KG1 (cell line): Measurements from ENCODE around the gene REV3L.
"Not testable (repeated sequence)": the region's sequence is repeated elsewhere in the genome, so short reads cannot be mapped to it uniquely, and the experiment has no call there.

Experiments used
- DNase-seq: peaks from one replicate; lab custom pipeline; 2025; lab: John Stamatoyannopoulos, UW

Gene REV3L, protein sequence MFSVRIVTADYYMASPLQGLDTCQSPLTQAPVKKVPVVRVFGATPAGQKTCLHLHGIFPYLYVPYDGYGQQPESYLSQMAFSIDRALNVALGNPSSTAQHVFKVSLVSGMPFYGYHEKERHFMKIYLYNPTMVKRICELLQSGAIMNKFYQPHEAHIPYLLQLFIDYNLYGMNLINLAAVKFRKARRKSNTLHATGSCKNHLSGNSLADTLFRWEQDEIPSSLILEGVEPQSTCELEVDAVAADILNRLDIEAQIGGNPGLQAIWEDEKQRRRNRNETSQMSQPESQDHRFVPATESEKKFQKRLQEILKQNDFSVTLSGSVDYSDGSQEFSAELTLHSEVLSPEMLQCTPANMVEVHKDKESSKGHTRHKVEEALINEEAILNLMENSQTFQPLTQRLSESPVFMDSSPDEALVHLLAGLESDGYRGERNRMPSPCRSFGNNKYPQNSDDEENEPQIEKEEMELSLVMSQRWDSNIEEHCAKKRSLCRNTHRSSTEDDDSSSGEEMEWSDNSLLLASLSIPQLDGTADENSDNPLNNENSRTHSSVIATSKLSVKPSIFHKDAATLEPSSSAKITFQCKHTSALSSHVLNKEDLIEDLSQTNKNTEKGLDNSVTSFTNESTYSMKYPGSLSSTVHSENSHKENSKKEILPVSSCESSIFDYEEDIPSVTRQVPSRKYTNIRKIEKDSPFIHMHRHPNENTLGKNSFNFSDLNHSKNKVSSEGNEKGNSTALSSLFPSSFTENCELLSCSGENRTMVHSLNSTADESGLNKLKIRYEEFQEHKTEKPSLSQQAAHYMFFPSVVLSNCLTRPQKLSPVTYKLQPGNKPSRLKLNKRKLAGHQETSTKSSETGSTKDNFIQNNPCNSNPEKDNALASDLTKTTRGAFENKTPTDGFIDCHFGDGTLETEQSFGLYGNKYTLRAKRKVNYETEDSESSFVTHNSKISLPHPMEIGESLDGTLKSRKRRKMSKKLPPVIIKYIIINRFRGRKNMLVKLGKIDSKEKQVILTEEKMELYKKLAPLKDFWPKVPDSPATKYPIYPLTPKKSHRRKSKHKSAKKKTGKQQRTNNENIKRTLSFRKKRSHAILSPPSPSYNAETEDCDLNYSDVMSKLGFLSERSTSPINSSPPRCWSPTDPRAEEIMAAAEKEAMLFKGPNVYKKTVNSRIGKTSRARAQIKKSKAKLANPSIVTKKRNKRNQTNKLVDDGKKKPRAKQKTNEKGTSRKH (N-terminal part only)

DNA sequence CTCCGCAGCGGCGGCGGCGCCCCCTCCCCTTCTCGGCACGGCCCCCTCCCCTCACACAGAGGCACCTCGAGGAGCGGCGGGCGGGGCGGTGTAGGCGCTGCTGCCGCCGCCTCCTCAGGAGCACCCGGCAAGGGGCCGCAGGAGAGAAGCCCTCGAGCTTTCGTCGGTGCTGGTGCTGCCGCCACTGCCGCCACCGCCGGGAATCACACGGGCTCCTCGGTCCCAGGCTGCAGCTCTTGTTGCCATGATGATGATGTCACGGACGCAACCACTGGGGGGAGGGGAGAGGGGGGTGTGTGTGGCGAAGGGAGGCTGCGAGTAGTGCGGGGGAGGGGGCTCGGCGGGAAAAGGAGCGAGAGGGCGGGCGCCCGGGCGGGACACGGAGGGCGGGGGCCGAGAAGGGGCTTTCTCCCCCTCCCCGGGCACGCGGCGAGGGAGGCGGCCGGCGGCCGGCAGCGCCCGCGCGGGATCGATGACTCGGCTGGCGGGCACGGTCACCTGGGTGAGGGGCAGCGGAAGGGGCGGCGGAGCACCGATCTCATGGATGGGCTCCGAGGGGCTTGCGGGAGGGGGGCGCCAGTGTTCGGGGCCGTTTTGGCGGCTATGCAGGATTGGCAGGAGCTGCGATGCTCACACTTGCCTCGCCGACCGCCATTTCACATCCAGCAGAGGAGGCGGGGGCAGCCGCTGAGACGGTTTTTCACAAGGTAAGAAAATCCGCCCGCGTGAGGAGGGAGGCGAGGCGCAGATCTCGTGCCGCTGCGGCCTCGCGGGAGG is at the start of gene REV3L:
Gene REV3L, minus strand, starts transcription at position 260 of the 777 bp plus-strand sequence. CDS start 330 bp downstream, outside the sequence.
- peak; percentile 80 for DNase-seq

DNA sequence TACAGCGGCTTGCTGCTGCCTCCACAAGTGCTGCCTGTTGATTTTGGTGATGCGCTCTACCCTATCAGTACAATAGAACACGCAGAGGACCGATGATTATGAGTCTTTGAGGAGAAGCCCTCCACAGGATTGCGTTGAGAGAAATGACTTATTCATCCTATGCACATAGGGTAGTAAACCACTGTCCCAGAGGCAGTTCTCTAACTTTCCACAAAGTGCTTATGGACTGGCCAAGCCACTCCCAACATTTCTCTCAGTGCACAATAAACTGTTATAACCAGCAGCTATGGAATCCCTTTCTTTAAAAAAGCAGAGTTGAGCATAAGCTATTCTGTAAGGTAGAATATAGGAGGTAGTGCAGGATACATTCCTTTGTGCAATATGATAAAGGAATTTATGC is 48.2 kb upstream of the REV3L start:
- DNase-seq = no peak

DNA sequence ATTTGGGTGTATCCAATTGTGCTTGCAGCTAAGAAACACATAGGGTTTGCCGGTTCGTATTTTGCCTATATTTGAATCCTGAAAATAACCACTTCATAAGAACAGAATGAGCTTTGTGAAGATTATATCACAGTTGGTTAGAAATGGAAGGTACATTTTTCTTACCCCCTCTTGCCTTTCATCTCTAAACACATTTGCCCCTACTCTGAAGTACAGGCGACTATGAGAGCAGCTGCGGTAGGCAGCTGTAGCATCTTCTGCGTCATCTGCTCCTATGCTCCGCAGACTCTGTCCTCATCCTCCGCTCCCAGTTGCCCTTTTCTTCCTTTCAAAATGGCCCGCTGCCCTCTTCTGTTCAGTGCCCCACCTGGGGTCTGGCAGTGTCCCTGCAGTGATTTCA is 47.6 kb upstream of the REV3L start:
- DNase-seq = no peak

DNA sequence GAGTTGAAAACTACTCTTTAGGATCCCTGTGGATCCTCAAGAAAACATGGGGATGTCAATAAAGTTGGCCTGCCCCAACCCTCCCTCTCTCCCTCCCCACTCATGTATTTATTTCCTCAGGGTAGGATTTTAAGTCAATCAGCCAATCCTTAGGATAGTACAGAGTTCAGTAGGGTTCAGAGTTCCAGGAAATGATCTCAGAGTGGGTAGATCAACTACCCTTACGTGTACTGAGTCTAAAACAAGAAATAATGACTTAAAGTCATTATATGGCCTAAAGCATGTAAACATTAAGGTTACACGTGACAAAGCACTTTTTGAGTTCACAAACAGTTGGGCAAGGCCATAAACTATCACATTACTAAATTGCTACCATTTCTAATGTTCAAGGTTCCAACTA is 47.2 kb upstream of the REV3L start:
- DNase-seq = no peak

DNA sequence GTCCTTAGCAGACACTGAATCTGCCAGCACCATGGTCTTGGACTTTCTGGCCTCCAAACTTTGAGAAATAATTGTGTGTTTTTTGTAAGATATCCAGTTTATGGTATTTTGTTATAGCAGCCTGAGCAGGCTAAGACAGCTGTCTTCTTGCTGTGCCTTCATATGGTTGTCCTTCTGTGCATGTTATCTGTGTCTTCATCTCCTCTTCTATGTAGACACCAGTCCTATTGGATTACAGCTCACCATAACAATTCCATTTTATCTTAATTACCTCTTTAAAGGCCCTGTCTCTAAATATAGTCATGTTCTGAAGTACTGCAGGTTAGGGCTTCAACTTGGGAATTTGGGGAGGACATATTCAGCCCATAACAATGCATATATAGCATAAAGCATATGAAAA is 44.3 kb upstream of the REV3L start:
- DNase-seq = no peak

DNA sequence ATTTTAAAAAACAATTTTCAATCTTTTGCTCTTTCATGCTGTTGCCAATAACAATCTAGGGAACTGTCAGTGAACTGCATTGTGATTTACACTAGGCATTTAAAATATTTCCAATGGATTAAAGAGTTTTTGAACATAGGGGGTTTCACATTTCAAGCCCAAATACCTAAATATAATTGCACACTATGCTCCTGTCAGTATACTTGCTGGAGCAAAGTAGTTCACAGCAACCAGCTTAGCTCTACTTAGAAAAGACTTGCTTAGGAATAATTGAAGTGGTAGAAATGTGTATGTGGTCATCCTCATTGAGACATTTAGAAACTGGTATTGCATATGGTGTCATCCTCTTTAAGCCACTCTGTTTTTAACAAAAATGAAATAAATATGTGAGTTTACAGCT is 41.7 kb upstream of the REV3L start:
- DNase-seq = no peak

DNA sequence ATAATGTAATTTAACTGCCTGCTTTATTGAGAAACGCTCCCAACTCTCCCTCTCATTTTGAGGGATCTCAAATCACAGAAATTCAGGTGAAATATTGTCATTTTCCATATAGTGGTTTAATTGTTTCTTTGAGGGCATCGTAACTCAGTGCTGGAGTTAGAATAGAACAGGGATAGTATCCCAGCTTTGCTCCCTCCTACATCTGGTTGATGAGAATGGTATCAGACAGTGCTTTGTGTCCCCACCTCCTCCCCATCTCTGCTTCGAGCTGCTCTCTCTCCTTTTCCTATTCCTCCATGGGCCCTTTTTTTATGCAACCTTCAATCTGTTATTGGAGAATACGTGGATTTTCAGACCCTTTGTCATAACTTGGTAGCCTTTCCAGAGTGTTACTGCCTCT is 41.2 kb upstream of the REV3L start:
- DNase-seq = no peak

DNA sequence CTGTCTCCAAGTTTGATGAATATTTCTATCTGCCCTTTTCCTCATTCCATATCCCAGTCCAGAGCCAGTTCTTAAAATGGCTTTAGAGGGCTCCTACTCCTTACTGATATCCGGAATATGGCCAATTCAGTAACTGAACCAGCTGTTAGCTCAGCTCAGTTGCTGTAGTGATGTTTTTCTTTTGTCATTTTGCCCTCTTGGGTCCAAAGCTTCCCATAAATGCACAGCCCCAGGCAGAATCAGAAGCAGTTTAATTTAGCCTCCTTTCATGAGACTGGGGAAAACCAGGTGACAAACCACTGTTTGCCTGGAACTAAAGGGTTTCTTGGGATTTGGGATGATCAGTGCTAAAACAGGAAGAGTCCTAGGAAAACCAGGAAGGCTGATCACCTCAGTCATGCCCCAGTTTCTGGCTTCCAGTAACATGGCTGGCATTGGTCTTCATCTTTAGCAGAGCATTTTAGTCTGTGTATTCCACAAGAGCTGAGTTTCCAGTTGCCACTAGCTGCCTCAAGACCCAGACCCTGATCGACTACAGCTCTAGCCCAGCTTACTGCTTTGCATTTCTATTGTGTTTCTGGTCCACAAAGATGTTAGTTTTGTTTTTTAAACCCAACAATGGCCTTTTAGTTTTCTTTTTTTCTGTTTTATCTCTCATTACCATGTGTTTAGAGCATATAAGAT is 40.6 kb upstream of the REV3L start:
- DNase-seq = no peak

DNA sequence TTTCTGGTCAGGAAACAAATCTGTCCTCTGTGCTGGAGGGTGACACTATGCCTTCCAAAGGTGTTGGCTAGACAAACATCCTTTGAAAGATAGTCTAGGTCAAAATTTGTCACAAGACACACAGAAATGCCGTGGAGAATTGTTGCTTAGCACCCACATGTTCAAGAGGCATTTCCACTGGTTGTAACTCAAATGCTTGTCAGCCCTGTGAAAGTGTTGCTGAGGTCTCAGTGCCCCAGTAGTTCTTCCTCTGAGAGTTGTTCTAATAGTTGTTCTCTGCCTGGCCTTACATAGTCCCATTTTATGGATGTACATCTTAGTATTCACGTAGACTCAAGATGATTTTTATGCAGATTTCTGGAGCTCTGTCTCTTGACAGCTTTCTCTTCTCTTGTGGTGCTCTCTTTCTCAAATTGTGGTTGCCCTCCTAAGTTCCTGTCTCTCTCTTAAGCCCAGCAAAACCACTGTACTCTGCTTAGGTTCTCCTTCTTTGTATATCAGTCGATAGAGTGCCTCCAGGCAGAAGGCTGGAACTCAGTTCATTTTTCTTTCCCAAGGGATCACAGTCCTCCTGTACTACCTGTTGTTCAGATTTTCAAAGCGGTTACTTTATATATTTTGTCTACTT is 39.5 kb upstream of the REV3L start:
- DNase-seq = no peak

DNA sequence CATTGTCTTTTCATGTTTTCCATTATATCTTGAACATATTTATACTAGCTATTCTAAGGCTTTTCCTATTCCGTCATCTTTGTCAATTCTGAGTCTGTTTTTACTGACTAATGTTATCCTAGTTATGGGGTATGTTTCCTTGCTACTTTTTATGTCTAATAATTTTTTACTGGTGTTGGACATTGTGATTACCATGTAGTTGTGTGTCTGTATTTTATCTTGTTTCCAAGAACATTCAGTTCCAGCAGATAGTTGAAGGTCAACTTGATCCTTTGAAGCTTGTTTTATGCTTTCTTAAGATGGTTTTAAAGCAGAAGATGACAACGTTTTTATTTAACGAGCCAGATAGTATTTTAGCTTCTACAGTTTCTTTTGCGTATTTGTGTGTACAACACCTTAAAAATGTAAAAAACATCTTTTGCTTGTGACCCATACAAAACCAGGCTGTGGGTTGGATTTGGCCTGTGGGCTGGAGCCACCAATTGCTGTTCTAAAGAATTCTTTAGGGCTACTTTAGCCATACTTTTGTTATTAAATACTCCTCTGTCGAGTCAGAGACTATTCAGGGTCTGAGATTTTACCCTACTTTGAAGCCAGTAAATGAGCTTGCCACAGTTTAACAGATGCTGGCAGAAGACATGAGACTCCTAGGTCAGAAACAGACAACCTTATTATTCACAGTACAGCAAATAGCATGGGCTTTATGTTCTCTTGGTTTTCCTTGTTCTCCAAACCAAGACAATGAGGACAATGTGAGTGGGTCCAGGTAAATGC is 38.7 kb upstream of the REV3L start:
- DNase-seq = no peak

DNA sequence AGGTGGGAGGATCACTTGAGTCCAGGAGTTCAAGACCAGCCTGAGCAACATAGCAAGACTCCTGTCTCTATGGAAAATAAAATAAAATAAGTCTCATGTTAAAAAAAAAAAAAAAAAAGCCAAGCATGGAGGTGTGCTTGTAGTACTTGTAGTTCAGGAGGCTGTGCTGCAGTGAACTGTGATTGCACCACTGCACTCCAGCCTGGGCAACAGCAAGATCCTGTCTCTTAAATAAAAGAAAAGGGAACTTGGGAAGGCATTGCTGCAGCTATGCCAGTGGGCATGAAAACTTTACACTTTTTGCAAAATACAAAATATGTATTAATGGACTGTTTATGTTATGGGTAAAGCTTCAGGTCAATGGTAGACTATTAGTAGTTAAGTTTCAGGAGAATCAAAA is 37.5 kb upstream of the REV3L start:
- no peak for DNase-seq

DNA sequence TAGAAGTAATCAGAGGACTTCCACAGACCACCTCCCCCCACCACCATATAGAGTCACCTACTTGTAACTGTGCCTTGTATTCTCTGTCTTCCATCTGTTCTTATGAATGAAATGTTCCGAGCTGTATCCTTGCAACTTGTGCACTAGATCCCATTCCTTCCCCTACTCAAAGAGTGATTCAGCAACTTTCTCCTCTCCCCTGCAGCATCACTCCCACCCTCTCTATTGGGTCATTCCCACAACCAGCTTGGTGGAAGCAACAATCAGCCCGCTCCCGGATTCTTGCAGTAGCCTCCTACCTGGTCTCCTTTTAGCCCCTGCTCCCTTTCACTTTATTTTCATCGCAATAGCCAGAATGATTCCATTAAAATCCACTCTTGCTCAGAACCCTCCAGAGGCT is 34.9 kb upstream of the REV3L start:
- DNase-seq = no peak

DNA sequence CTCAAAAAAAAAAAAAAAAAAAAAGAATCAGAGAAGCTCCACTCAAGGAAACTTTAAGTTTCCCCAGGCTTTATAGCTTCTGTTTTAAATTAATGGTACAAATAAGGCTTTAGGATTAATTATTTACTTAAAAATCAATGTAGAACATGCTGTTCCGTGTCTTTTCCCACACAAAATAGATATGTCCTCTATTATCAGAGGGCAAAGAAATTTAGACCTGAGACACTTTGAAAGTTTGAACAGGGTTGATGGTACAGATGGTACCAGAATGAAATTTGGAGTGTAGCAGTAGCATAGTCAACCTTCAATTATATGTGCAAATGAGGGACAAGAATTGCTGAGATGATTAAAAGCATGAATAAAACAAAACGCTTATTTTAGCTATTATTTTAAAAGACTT is 32.2 kb upstream of the REV3L start:
- DNase-seq = no peak

DNA sequence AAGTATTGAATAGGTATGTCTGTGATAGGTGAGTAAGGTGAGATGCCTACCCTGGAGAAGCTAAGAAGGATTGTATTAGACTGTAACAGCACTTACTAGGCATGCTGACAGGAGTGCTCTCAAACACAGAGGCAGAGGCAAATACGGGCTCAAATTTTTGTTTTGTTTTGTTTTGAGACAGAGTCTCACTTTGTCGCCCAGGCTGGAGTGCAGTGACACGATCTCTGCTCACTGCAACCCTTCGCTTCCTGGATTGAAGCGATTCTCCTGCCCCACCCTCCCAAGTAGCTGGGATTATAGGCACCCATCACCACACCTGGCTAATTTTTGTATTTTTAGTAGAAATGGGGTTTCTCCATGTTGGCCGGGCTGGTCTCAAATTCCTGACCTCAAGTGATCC is 31.5 kb upstream of the REV3L start:
- DNase-seq = not testable (repeated sequence)

DNA sequence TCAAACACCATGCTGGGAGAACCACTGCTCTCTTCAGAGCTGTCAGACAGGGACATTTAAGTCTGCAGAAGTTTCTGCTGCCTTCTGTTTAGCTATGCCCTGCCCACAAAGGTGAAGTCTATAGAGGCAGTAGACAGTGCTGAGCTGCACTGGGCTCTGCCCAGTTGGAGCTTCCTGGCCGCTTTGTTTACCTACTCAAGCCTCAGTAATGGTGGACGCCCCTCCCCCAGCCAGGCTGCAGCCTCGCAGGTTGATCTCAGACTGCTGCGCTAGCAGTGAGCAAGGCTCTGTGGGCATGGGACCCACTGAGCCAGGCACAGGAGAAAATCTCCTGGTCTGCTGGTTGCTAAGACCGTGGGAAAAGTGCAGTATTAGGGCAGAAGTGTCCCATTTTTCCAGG is 24.2 kb upstream of the REV3L start:
- DNase-seq = not testable (repeated sequence)

DNA sequence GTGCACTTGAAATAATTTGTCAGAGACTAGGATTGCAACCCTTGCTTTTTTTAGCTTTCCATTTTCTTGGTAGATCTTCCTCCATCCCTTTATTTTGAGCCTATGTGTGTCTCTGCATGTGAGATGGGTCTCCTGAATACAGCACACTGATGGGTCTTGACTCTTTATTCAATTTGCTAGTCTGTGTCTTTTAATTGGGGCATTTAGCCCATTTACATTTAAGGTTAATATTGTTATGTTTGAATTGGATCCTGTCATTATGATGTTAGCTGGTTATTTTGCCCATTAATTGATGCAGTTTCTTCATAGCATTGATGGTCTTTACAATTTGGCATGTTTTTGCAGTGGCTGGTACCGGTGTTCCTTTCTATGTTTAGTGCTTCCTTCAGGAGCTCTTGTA is 22.5 kb upstream of the REV3L start:
- not testable (repeated sequence) for DNase-seq

DNA sequence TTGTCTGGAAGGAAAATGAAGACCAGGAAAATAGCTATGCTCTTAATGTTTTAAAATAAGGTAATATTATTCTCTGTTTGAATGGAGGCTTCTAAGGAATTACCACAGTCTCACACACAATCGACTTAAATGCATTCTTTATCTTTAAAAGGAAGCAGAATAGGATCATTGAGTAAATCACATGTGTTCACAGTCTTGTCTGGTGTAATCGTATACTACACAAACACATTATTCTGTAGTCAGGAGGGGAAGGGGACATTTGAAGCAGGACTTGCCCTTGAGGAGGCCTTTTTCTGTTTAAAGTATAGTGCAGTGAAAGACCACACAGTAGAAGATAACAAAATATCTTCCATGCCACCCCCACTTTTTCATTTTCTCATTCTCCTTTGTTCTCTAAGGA is 20.6 kb upstream of the REV3L start:
- no peak for DNase-seq

DNA sequence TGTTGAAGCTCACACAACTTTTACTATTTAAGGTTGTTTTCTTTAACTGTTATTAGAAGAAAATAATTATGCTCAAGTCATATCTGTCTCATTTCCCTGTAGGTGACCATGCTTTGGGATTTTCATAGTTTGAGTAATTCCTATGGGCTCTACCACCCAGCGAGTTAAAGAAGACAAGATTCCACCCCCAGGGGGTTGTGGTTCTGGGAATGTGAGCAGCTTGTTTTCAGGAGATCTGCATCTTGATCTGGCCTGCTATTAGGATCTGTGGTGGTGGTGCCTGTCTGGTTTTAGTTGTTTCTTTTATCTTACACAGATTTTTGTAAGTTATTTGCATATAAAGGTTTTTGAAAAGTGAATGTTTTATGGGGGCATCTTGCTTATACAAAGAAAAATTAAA is 20.2 kb upstream of the REV3L start:
- DNase-seq = no peak

DNA sequence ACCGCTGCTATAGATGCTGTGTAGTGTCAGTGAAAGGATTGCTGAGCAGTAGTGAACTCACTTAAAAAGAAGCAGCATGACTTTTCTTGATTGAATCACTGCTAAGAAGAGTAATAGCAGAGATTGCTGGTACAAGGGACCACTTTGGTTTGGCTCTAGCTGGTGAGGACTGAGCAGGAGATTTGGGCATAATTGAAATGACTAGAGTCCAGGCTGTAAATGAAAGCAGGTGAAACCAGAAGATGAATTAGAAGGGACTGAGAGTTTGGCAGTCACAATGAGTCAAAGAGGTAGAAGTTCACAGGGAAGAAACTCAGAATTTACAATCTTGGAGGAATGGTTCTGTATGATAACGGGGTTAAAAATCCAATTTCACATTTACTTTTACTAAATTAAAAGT is 19.1 kb upstream of the REV3L start:
- DNase-seq = no peak

DNA sequence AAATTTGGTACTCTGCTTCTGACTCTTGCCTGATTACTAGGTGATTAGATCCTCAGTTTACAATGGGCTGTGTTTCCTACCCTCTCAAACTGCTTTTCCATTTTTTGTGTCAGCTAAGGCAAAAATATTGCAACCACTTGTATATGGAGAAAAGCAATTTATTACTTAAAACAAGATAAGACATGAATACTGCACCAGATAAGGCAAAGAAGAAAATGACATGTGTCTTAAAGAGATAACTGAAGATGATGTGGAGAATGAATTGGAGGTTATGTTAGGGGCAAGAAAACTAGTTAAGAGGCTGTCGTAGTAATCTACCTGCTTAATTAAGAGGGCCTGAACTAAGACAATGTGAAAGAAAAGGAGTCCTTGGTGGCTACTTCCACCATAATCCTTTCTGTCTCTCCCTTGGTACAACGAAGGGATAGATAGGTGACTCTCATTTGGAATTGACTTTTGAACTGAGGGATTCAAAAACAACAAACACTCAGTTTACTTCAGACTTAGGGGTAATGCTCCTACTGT is 16.3 kb upstream of the REV3L start:
- no peak for DNase-seq
